Gastrocnemius medialis (tissue), 4 donors: ENCODE data around the gene AGO3.

Source experiments
- POLR2A ChIP-seq, 2 donors: fragments of 450-650 bp; IDR thresholded peaks; one replicate each; pipeline ENCODE4 v1.6.1; 2017; ENCODE audit warnings: antibody characterized with exemption in 2 of 2, mild to moderate bottlenecking in 2 of 2, moderate library complexity in 2 of 2
- TF ChIP-seq, protein P1 (sequence below), 5 experiments: fragments of 450-650 bp in 3 of 5; fragments of 200-600 bp in 2 of 5; sonication (generic) in 2 of 5; IDR thresholded peaks in 4 of 5; conservative IDR thresholded peaks in 1 of 5; 1 replicate in 4 of 5; 2 replicates in 1 of 5; pipeline ENCODE4 v1.5.1; 2016 to 2019; ENCODE audit warnings: antibody characterized with exemption in 5 of 5, mild to moderate bottlenecking in 3 of 5, moderate library complexity in 3 of 5

GRCh38 chr1:36098650-36099365 is 167.9 kb downstream of the AGO3 start:
- TF ChIP-seq, protein P1, sequence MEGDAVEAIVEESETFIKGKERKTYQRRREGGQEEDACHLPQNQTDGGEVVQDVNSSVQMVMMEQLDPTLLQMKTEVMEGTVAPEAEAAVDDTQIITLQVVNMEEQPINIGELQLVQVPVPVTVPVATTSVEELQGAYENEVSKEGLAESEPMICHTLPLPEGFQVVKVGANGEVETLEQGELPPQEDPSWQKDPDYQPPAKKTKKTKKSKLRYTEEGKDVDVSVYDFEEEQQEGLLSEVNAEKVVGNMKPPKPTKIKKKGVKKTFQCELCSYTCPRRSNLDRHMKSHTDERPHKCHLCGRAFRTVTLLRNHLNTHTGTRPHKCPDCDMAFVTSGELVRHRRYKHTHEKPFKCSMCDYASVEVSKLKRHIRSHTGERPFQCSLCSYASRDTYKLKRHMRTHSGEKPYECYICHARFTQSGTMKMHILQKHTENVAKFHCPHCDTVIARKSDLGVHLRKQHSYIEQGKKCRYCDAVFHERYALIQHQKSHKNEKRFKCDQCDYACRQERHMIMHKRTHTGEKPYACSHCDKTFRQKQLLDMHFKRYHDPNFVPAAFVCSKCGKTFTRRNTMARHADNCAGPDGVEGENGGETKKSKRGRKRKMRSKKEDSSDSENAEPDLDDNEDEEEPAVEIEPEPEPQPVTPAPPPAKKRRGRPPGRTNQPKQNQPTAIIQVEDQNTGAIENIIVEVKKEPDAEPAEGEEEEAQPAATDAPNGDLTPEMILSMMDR (IDR thresholded peaks at IDR 0.05 in 4 of 5, conservative IDR thresholded peaks at IDR 0.05 in 1 of 5) = no peak
- no peak for TF ChIP-seq POLR2A (IDR thresholded peaks at IDR 0.05)
